GM12801 (cell line): ENCODE measurements around the gene TST.

Experiments used
- CTCF ChIP-seq: IDR thresholded peaks from one replicate; pipeline ENCODE4 v1.5.1; 2011; ENCODE audit warnings: control low read depth; ENCODE audit not compliant: insufficient read length; ENCODE audit errors: extremely low read depth

Gene TST

GRCh38 chr22:37062702-37063381 is 43.6 kb upstream of the TST start:
- no peak for TF ChIP-seq CTCF

GRCh38 chr22:37062376-37062675 is 43.1 kb upstream of the TST start:
- no peak for TF ChIP-seq CTCF

GRCh38 chr22:37061611-37062375 is 42.5 kb upstream of the TST start:
- no peak for TF ChIP-seq CTCF

GRCh38 chr22:37060801-37061610 is 41.8 kb upstream of the TST start:
- TF ChIP-seq CTCF, result no peak

GRCh38 chr22:37059876-37060449 is 40.7 kb upstream of the TST start:
- TF ChIP-seq CTCF, result no peak

- no peak for TF ChIP-seq CTCF
Observed at GRCh38 chr22:37058917-37059701, 39.9 kb upstream of the TST start.
